SK-N-SH (cell line): ENCODE measurements around the gene ALDH9A1. TPM values are rescaled to one million over a fixed set of nuclear protein-coding genes. Genes with fewer than 3 reads are reported as not detected.

ENCODE experiments used
- CTCF ChIA-PET: fragments of 300-600, 350-600 bp; formaldehyde crosslinking; extraction: SDS; loops from one replicate; lab custom pipeline; 2021; lab: Yijun Ruan, JAX
- POLR2A ChIA-PET: fragments of 350-600 bp; sonication (Branson Sonifier 250); formaldehyde crosslinking; extraction: SDS; loops from one replicate; lab custom pipeline; 2020; ENCODE audit warnings: antibody characterized with exemption, inconsistent platforms; lab: Yijun Ruan, JAX
- DNase-seq: peaks from one replicate; pipeline ENCODE4 v3.0.0; 2012
- H2AFZ ChIP-seq: fragments of 200-600 bp; sonication (generic); 2 replicates; pipeline ENCODE4 v1.8.1; 2016; ENCODE audit warnings: antibody characterized with exemption, mild to moderate bottlenecking, low read depth
- H3F3A ChIP-seq: fragments of 200-600 bp; sonication (generic); replicated peaks from 2 replicates; pipeline ENCODE3; 2016; ENCODE audit warnings: antibody characterized with exemption, mild to moderate bottlenecking; ENCODE audit not compliant: insufficient read depth
- H3K27ac ChIP-seq, 2 experiments: fragments of 200-500 bp in 1 of 2; fragments of 200-600 bp in 1 of 2; sonication (Bioruptor generic) in 1 of 2; sonication (generic), shearing (Covaris generic) in 1 of 2; 2 replicates each; pipeline versions ENCODE4 v1.5.1 to v1.6.1; 2014 to 2016; ENCODE audit warnings: low read depth in 2 of 2, inconsistent platforms in 1 of 2, low read length in 1 of 2, mild to moderate bottlenecking in 1 of 2, mixed read lengths in 1 of 2
- H3K27me3 ChIP-seq: fragments of 200-600 bp; sonication (generic), shearing (Covaris generic); 2 replicates; pipeline ENCODE4 v1.6.1; 2016; ENCODE audit warnings: mixed run types; ENCODE audit not compliant: insufficient read depth
- H3K36me3 ChIP-seq, 2 experiments: fragments of 200-500 bp in 1 of 2; fragments of 200-600 bp in 1 of 2; sonication (Bioruptor generic) in 1 of 2; sonication (generic) in 1 of 2; replicated peaks in 1 of 2; 2 replicates each; pipeline versions ENCODE3 to v1.5.1; 2014 to 2016; ENCODE audit warnings: low read length in 1 of 2, mild to moderate bottlenecking in 1 of 2; ENCODE audit not compliant: insufficient read depth in 2 of 2, control insufficient read depth in 1 of 2
- H3K4me1 ChIP-seq, 2 experiments: fragments of 200-500 bp in 1 of 2; fragments of 200-600 bp in 1 of 2; sonication (Bioruptor generic) in 1 of 2; sonication (generic), shearing (Covaris generic) in 1 of 2; 2 replicates each; pipeline versions ENCODE4 v1.5.1 to v1.6.1; 2014 to 2016; ENCODE audit warnings: low read depth in 1 of 2, low read length in 1 of 2, mixed run types in 1 of 2; ENCODE audit not compliant: insufficient read depth in 2 of 2, control insufficient read depth in 1 of 2
- H3K4me2 ChIP-seq: fragments of 200-600 bp; sonication (generic), shearing (Covaris generic); 2 replicates; pipeline ENCODE4 v1.6.1; 2017; ENCODE audit warnings: mixed run types
- H3K4me3 ChIP-seq, 2 experiments: fragments of 200-500 bp in 1 of 2; fragments of 200-600 bp in 1 of 2; sonication (Bioruptor generic) in 1 of 2; sonication (generic), shearing (Covaris generic) in 1 of 2; 2 replicates each; pipeline versions ENCODE4 v1.5.1 to v1.8.1; 2014 to 2016; ENCODE audit warnings: low read depth in 2 of 2, inconsistent platforms in 1 of 2, low read length in 1 of 2, mild to moderate bottlenecking in 1 of 2, mixed read lengths in 1 of 2, moderate library complexity in 1 of 2
- H3K79me2 ChIP-seq: fragments of 200-600 bp; sonication (generic); 2 replicates; pipeline ENCODE4 v1.8.1; 2017; ENCODE audit warnings: mild to moderate bottlenecking; ENCODE audit not compliant: insufficient read depth
- H3K9ac ChIP-seq: fragments of 200-600 bp; sonication (generic); 2 replicates; pipeline ENCODE4 v1.6.1; 2017; ENCODE audit warnings: mixed run types
- H3K9me2 ChIP-seq: fragments of 200-600 bp; sonication (generic); 2 replicates; pipeline ENCODE4 v1.6.1; 2017; ENCODE audit warnings: mixed run types
- H3K9me3 ChIP-seq: fragments of 200-600 bp; sonication (generic); 2 replicates; pipeline ENCODE4 v1.6.1; 2017; ENCODE audit warnings: mixed run types, mild to moderate bottlenecking, moderate library complexity
- H4K20me1 ChIP-seq: fragments of 200-600 bp; sonication (generic); 2 replicates; pipeline ENCODE4 v1.6.1; 2017; ENCODE audit warnings: mild to moderate bottlenecking, mixed run types; ENCODE audit not compliant: insufficient read depth
- CHD2 ChIP-seq: fragments of 150-350 bp; IDR thresholded peaks from 2 replicates; pipeline ENCODE4 v1.6.1; 2018; ENCODE audit warnings: low read length; ENCODE audit not compliant: partially characterized antibody
- CTCF ChIP-seq: fragments of 200-600 bp; sonication (generic); IDR thresholded peaks from 2 replicates; pipeline ENCODE4 v1.6.1; 2017; ENCODE audit warnings: antibody characterized with exemption, mild to moderate bottlenecking, moderate library complexity
- EP300 ChIP-seq, 2 experiments: IDR thresholded peaks; 2 replicates each; pipeline versions ENCODE4 v1.4.0 to v1.6.1; 2012; ENCODE audit warnings: borderline replicate concordance in 1 of 2, low read depth in 1 of 2, low read length in 1 of 2
- FOSL2 ChIP-seq: IDR thresholded peaks from 2 replicates; pipeline ENCODE4 v1.4.0; 2012; ENCODE audit warnings: low read depth, mild to moderate bottlenecking, moderate library complexity, borderline replicate concordance
- FOXJ3 ChIP-seq: sonication (generic); formaldehyde crosslinking; IDR thresholded peaks from 2 replicates; pipeline ENCODE4 v1.5.1; 2020; ENCODE audit warnings: mild to moderate bottlenecking, missing genetic modification reagents
- FOXM1 ChIP-seq: IDR thresholded peaks from 2 replicates; pipeline ENCODE4 v1.4.0; 2012; ENCODE audit warnings: low read depth, mild to moderate bottlenecking
- IRF3 ChIP-seq: fragments of 150-350 bp; IDR thresholded peaks from 2 replicates; pipeline ENCODE4 v1.6.1; 2016; ENCODE audit warnings: mild to moderate bottlenecking, low read depth, low read length
- JUND ChIP-seq: IDR thresholded peaks from 2 replicates; pipeline ENCODE4 v1.4.0; 2012
- MEF2A ChIP-seq: IDR thresholded peaks from 2 replicates; pipeline ENCODE4 v1.4.0; 2012; ENCODE audit warnings: low read depth, borderline replicate concordance
- NFIC ChIP-seq: IDR thresholded peaks from 2 replicates; pipeline ENCODE4 v1.4.0; 2012; ENCODE audit warnings: borderline replicate concordance
- POLR2AphosphoS5 ChIP-seq: IDR thresholded peaks from 2 replicates; pipeline ENCODE4 v1.6.1; 2012; ENCODE audit warnings: low read depth, low read length
- REST ChIP-seq: IDR thresholded peaks from 2 replicates; pipeline ENCODE4 v1.6.1; 2012; ENCODE audit warnings: mild to moderate bottlenecking, low read depth, low read length, moderate library complexity
- RFX5 ChIP-seq: IDR thresholded peaks from 2 replicates; pipeline ENCODE4 v1.6.1; 2012; ENCODE audit warnings: mild to moderate bottlenecking, improper control_type of control experiment, low read length
- SIN3A ChIP-seq: IDR thresholded peaks from 2 replicates; pipeline ENCODE4 v1.6.1; 2012; ENCODE audit warnings: low read depth, mild to moderate bottlenecking, low read length, moderate library complexity, borderline replicate concordance
- TAF1 ChIP-seq: IDR thresholded peaks from 2 replicates; pipeline ENCODE4 v1.6.1; 2012; ENCODE audit warnings: low read depth, mild to moderate bottlenecking, low read length, moderate library complexity, borderline replicate concordance
- USF2 ChIP-seq: fragments of 150-350 bp; IDR thresholded peaks from 2 replicates; pipeline ENCODE4 v1.6.1; 2017; ENCODE audit warnings: antibody characterized with exemption, low read length, low read depth, borderline replicate concordance
- WGBS: methylation state at CpG from one replicate; pipeline ENCODE4 v1.1.6; 2017; ENCODE audit warnings: low lambda C conversion rate; 5-methylcytosine and 5-hydroxymethylcytosine counted together
- polyA plus RNA-seq, 3 experiments: library from polyadenylated mRNA; depleted of rRNA; stranded (reverse); fragments of >200 nt; gene quantifications; 2 replicates each; pipeline ENCODE4 v1.2.3, GENCODE V29; 2012
- TF ChIP-seq, protein P1 (sequence below): IDR thresholded peaks from 2 replicates; pipeline ENCODE4; 2012

The ALDH9A1 gene
- polyA plus RNA-seq, 1 of the 3 experiments (the other 2 are of a cell fraction) = 31.3 TPM

DNA sequence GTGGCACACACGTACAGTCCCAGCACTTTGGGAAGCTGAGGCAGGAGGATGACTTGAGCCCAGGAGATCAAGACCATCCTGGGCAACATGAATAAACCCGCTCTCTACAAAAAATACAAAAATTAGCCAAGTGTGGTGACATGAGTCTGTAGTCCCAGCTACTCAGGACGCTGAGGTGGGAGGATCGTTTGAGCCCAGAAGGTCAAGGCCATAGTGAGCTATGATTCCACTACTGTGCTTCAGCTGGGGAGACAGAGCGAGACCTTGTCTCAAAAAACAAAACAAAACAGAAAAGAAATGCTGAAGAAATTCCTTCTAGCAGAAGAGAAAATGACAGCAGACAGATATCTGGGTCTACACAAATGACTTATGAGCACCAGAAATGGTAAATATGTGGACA is 10.3 kb downstream of the ALDH9A1 start:
- ChIA-PET POLR2A (no interaction called here), CTCF (no interaction called here)
- Histone ChIP-seq H4K20me1 (no peaks in the 10 kb centered on the region), H3K9me3 (no peaks in the 10 kb centered on the region), H3K9me2 (no peaks in the 10 kb centered on the region), H3K27ac (no peak overlapping the region), H3K4me2 (no peak overlapping the region), H3F3A (no peaks in the 10 kb centered on the region), H3K27me3 (no peaks in the 10 kb centered on the region), H3K79me2 (peaks cover 82% of the 10 kb centered on the region), H2AFZ (no peak overlapping the region), H3K9ac (no peak overlapping the region), H3K36me3 (peaks cover 38 to 45% of the 10 kb centered on the region in 2 experiments), H3K4me1 (no peaks in the 10 kb centered on the region), H3K4me3 (no peak overlapping the region)
- TF ChIP-seq, protein P1, sequence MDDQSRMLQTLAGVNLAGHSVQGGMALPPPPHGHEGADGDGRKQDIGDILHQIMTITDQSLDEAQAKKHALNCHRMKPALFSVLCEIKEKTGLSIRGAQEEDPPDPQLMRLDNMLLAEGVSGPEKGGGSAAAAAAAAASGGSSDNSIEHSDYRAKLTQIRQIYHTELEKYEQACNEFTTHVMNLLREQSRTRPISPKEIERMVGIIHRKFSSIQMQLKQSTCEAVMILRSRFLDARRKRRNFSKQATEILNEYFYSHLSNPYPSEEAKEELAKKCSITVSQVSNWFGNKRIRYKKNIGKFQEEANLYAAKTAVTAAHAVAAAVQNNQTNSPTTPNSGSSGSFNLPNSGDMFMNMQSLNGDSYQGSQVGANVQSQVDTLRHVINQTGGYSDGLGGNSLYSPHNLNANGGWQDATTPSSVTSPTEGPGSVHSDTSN = no peak
- TF ChIP-seq TAF1 = no peak
- TF ChIP-seq JUND = no peak
- TF ChIP-seq EP300 (IDR thresholded peaks at IDR 0.05; ENCODE audit: borderline replicate concordance in 1 of 2, low read depth in 1 of 2, low read length in 1 of 2) = no peak
- no peak for TF ChIP-seq FOXM1
- no peak for TF ChIP-seq MEF2A
- no peak for TF ChIP-seq USF2
- TF ChIP-seq FOSL2 = no peak
- no peak for TF ChIP-seq CTCF
- no peak for DNase-seq
- 100% methylated on average over 5 of the region's 5 CpGs for WGBS

DNA sequence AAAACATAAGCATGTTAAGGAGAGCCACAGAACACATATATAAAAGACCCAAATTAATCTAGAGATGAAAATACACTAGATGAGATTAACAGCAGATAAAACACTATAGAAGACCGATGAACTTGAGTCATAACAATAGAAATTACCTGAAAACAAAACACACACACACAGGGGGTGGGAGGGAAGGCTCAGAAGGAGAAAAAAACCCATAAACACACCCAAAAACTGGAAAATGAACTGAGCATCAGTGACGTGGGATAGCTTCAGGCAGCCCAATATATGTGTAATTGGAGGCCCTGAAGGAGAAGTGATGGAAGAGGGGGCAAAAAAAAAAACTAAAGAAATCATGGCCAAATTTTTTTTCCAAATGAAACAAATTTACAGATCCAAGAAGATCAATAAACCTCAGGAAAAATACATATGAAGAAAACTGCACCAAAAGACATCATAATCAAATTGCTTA is 11.4 kb downstream of the ALDH9A1 start:
- Histone ChIP-seq H3K79me2 (peaks cover 78% of the 10 kb centered on the region), H2AFZ (no peak overlapping the region), H3K27ac (no peak overlapping the region), H3K4me1 (no peaks in the 10 kb centered on the region), H3K4me2 (no peak overlapping the region), H4K20me1 (no peaks in the 10 kb centered on the region), H3K9me3 (no peaks in the 10 kb centered on the region), H3K9ac (no peak overlapping the region), H3F3A (no peaks in the 10 kb centered on the region), H3K9me2 (no peaks in the 10 kb centered on the region), H3K4me3 (no peak overlapping the region), H3K36me3 (peaks cover 49 to 52% of the 10 kb centered on the region in 2 experiments), H3K27me3 (no peaks in the 10 kb centered on the region)
- ChIA-PET CTCF (no interaction called here), POLR2A (no interaction called here)
- whole genome bisulfite sequencing = 97% methylated on average over 2 of the region's 2 CpGs
- no peak for DNase-seq
- TF ChIP-seq POLR2AphosphoS5 (no peak), IRF3 (no peak), SIN3A (no peak), EP300 (IDR thresholded peaks at IDR 0.05; ENCODE audit: borderline replicate concordance in 1 of 2, low read depth in 1 of 2, low read length in 1 of 2) (no peak), NFIC (no peak), RFX5 (no peak), FOSL2 (no peak), REST (no peak), FOXJ3 (CRISPR knock-in tag) (no peak), CHD2 (no peak), JUND (no peak)
